ENCODE measurements around the gene PSPN.

The PSPN gene, protein sequence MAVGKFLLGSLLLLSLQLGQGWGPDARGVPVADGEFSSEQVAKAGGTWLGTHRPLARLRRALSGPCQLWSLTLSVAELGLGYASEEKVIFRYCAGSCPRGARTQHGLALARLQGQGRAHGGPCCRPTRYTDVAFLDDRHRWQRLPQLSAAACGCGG

DNA sequence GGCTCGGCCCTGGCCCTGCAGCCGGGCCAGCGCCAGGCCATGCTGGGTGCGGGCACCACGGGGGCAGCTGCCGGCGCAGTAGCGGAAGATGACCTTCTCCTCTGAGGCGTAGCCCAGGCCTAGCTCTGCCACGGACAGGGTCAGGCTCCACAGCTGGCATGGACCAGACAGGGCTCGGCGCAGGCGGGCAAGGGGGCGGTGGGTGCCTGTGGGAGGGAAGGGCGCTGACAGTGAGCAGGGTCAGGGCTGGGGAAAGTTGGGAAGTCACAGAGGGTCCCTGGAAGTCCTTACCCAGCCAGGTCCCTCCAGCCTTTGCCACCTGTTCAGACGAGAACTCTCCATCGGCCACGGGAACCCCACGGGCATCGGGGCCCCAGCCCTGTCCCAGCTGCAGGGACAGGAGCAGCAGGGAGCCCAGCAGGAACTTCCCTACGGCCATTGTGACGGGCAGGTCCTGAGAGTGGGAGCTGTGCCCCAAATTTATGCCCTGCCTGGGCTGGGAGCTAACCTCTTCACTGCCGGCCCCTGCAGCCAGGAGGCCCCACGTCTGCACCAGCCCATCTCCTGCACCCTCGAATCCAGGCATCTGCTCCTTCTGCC is at the start of gene PSPN:
Gene PSPN, minus strand, starts transcription at position 523 of the 600 bp plus-strand sequence. Its CDS starts 84 bp downstream, at position 439.
- DNase-seq, result no peak

DNA sequence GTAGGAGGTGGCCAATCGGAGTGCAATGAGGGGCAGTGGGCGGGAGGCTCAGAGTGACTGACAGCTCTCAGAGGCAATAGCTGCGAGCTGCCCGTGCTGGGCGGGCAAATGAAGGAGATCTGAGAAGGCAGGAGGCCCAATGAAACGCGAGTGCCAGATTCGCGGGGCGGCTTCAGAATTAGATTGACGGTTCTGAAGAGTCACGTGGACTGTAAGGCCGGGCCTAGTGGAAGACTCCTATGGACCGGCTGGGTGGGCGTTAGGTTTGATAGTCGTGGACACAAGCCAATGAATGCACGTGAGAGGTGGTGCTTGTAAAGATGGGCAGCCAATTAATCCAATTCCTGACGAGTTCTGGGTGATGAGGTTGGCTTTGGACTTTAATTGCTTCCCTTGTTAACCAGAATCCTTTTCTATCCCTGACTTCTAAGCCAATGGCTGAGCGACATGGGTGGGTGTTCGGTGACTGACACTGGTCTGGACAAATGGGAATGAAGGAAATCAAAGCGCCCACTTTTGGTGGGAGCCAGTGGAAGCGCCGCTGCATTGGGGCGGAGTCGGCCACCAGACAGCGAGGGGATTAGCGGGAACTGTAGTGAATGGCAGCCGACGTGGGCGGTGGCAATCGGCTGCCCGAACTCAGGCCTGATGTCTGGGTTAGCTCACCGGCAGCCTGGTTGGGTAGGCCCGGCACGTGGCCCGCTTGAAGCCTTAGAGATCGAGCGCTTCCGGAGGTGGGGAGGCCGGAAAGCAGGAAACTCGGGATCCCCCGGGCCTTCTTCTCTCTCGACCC is 49.4 kb upstream of the PSPN start:
- DNase-seq, result peak; percentile 99

DNA sequence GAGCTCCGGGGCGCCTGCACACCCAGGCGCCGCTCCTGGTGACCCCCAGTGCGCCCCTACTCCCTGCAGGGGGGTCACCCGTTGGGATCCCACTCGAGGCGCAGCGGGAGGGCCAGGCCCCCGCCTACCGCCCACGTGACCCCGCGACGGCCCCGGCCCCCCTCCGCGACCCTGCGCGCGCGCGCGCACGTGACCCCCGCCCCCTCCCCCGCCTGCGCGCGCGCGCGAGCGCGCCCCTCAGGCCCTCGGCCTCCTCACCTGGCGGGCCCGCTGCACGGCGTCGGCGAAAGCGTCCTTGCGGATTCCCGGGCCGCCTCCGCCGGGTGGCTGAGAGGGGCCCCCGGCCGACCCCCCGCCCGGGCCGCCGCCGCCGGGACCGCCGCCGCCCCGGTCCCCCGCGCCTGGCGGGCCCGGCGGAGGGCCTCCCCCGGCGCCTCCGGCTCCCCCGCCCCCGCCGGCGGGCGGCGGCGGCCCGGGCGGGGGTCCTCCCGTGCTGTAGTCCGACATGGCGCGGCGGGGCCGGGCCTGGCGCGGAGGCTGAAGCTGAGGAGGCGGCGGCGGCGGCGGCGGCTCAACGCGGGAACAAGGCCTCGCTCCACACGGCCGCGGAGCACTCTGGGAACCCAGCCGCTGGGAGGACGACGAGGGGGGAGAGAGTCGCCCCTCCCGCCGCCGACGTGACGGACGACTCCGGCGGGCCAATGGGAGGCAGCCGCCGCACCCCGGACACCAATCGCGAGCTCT is 48.6 kb upstream of the PSPN start, which contains the start of gene KHSRP:
Gene KHSRP, minus strand, starts transcription at position 617 of the 744 bp plus-strand sequence. Its CDS starts 110 bp downstream, at position 507.
- DNase-seq, result peak; percentile 52

GRCh38 chr19:6423499-6424194 is 47.9 kb upstream of the PSPN start:
- peak; percentile 48 for DNase-seq

DNA sequence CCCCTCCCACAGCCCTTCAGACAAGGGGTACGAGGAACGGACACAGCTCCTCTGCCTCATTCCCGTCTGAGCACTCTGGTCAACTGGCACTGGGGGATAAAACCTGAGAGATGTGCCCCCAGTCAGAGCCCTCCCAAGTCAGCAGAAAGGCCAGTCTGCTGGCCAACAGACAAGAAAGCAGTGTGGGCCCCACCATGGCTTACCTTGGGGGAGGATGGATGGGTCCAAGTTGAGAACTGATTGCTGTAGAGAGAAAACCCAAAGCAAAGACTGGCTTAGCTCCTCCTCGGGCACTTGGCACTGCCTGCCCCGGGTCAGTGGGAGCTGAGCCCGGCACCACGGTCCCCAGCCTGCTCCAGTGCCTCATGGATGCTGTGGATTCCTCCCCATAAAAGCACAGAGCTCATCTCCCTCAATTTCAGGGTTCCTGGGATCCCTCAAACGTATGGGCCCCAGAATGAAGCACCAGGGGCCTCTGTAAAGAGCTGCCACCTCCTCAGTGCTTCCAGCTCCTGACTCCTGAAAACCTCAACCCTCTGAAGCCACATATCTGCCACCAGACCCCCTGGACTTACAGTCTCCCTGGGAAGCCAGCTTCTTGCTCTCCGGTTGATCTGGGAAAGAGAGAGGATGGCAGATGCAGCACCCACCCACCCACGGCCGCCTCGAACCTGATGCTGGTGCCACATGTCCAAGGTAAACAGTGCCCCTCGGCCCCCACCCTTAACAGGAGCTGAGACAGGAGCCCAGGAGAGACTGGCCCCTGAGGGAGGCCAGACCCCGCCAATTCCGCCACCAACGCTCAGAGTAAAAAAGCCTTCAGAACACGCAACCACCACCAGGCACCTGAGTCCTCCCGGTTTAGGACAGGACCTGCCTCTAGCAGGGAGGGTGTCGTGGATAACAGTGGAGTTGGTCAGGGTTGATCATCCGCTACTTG is 45.6 kb upstream of the PSPN start:
- no peak for DNase-seq

GRCh38 chr19:6418562-6418932 is 42.8 kb upstream of the PSPN start:
- no peak for DNase-seq

GRCh38 chr19:6417713-6418561 is 42.2 kb upstream of the PSPN start:
- DNase-seq, result no peak

GRCh38 chr19:6416658-6417405 is 41.1 kb upstream of the PSPN start:
- DNase-seq, result no peak

DNA sequence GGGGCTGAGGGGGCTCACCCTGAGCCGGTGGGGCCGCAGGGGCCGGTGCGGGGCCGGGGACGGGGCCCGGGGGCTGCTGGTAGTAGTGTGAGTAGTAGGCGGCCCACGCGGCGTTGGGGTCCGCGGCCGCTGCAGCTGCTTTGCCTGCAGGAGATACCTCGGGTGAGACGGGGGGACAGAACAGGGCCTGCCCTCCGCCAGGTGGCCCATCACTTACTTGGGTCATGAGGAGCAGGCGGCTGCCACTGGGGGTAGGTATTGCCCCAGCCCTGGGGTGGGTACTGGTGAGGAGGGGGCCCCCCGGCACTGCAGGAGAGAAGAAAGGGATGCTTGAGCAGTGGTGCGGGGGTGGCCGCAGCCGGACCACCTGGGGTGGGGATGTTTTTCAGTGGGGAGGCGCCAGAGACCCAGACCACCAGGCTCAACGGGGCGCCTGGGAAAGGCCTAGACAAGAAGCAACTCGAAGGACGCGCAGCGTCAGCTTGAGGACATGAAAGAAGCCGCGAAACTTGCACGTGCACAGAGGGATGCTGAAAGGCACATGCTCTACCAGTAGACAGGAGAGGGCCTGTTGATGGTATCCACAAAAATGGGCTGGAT is 40.0 kb upstream of the PSPN start:
- no peak for DNase-seq

DNA sequence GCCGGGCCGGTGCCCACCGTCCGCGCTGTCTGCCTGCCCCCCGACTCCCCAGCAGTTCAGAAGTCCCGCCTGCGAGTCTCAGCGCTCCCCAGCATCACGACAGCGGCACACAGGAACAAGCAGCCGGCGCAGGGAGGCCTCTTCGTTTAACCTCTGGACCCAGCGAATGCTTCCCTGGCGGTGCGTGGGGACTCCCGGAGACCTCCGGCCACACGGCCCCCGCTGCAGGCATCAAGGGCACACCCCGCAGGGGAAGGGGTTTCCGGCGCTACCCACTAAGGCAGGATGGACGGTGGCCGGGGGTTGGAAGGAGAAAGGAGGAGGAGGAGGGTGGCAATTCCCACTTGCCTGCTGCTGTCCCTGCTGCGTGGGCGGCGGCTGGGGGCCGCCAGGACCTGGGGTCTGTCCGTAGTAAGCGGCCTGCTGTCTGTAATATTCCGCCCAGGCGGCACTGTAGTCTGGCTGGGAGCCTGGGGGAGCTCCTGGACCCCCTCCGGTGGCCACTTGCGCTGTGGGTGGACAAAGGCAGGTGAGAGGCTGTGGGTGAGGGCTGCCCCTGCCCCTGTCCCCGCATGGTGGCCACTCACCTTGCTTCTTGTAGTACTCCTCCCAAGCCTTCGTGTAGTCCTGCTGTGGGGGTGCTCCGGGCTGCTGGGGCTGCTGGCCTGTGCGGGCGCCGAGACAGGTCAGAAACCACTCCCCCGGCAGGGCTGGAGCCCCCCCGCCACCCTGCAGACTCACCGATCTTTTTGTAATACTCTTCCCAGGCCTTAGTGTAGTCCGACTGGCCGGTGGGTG is 39.3 kb upstream of the PSPN start:
- no peak for DNase-seq

GRCh38 chr19:6413721-6414643 is 38.2 kb upstream of the PSPN start:
- no peak for DNase-seq

DNA sequence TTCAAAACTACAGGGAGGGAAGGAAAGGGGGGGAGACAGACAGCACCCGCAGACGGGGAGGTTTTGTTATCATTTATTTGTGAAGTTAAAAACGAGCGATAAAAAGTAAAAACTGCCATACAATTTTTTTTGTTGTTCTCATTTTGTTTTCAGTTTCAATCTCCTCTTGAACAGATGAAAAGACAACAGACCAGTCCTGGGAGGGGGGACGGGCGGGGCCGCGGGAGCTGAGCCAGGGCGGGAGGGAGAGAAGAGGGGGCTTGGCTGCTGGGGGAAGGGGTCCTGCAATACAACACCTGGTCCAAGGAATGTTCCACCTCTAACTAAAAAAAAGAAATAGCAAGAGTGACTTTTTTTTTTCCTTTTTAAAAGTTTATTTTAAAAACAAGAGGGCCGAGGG is 37.6 kb upstream of the PSPN start:
- DNase-seq, result no peak

GRCh38 chr19:6412447-6413091 is 36.8 kb upstream of the PSPN start:
- DNase-seq, result peak; percentile 56

DNA sequence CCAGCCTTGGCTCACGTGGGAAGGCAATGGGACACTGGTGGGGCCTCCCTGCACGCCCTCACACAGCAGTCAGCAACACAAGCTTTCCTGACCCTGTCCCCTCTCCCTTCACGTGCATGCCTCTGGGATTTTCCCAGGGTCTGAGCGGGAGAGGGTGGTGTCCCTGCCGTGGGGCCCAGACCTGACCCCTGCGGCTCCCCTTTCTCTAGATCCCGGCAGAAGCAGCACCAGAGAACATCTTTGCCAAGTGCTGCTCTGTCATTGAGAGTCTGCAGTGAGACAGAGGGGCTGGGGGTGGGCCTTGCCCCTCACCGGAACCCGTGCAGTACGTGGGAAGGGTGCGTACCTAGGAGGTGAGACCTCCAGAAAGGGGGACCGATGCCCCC is 36.3 kb upstream of the PSPN start:
- DNase-seq, result no peak

DNA sequence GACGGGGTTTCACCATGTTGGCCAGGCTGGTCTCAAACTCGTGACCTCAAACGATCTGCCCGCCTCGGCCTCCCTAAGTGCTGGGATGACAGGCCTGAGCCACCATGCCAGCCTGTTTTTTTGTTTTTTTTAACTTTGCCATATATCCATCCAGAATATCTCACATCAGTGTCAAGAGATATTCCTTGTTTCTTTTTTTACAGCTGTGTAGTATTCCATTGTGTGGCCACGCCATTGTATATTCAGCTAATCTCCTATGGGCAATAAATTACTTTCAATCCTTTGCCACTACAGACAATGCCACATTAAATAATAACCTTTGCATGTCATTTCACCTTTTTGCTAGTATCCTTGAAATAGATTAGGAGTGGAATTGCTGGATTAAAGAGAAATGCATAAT is 33.6 kb upstream of the PSPN start:
- DNase-seq, result no peak

DNA sequence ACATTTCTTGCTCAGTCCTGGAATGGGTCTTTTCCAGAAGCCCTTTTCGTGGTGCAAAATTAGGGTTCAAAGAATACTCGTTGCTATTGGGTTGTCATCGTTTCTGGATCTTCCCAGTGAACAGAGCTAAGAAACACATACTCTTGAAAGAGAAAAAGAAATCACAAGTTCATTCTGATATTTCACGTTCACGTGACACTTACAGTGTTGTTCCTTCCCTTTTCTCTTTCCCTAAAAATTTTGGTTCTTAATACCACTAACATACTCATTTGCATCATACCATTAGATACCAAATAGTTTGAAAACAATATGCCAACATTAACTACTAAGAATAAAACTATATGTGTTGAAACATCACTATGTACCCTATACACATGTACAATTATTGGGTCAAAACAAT is 30.7 kb upstream of the PSPN start:
- no peak for DNase-seq

All from activated naive CD4-positive, alpha-beta T cell treated with anti-CD3 and anti-CD28 coated beads, Interleukin-2, amount 50 U/mL, for 16 hours (primary cell).